Measurements from ENCODE around the gene ZBTB37. TPM values are rescaled to one million over a fixed set of nuclear protein-coding genes. Genes with fewer than 3 reads are reported as not detected.

Gene ZBTB37
- total RNA-seq, 6 experiments from 2014 or later = 2.8 to 6.1 (median 4.7) TPM

- H3K27me3 ChIP-seq = no peaks in the 10 kb centered on the region
- no peak overlapping the region for H3K4me3 ChIP-seq
- intact Hi-C loops (cut with DNase I) = no loop called here
- ATAC-seq (no peak), DNase-seq (no peak)
- peaks cover 0 to 77% (median 47%) of the 10 kb centered on the region in 4 donors for H3K36me3 ChIP-seq
- H3K4me1 ChIP-seq = no peaks in the 10 kb centered on the region
- 74% methylated on average over 6 of the region's 6 CpGs for WGBS (ENCODE audit: insufficient coverage, low coverage, low lambda C conversion rate, missing lambda C conversion rate)
- TF ChIP-seq CTCF (IDR thresholded peaks at IDR 0.05) (no peak), POLR2A (IDR thresholded peaks at IDR 0.05) (no peak)
- H3K9me3 ChIP-seq = no peaks in the 10 kb centered on the region
- H3K27ac ChIP-seq = no peak overlapping the region
Measured at GRCh38 chr1:173903827-173904531, 35.8 kb downstream of the ZBTB37 start.

GRCh38 chr1:173913111-173913510 lies 44.9 kb downstream of the ZBTB37 start:
- H3K36me3 ChIP-seq = peaks cover 0 to 64% (median 25%) of the 10 kb centered on the region in 4 donors
- WGBS (ENCODE audit: insufficient coverage, low coverage, low lambda C conversion rate, missing lambda C conversion rate) = 64% methylated on average over 3 of the region's 3 CpGs
- no peak for ATAC-seq
- no peaks in the 10 kb centered on the region for H3K9me3 ChIP-seq
- peak overlapping the region in 2 of 3 donors; percentile 84 to 88 for H3K4me3 ChIP-seq
- intact Hi-C loops (cut with DNase I) = no loop called here
- H3K4me1 ChIP-seq = peaks cover 0 to 34% (median 9%) of the 10 kb centered on the region in 4 donors
- H3K27me3 ChIP-seq = no peaks in the 10 kb centered on the region
- TF ChIP-seq CTCF (IDR thresholded peaks at IDR 0.05) (no peak), POLR2A (IDR thresholded peaks at IDR 0.05) (no peak)
- no peak for DNase-seq
- no peak overlapping the region for H3K27ac ChIP-seq

- TF ChIP-seq CTCF (IDR thresholded peaks at IDR 0.05) (peak; percentile 60 to 64 (median 62)), POLR2A (IDR thresholded peaks at IDR 0.05) (no peak)
- Histone ChIP-seq H3K4me1 (peaks cover 0 to 47% (median 11%) of the 10 kb centered on the region in 4 donors), H3K27me3 (no peaks in the 10 kb centered on the region), H3K27ac (peak overlapping the region in 2 of 3 donors; percentile 30 to 89), H3K4me3 (peak overlapping the region; percentile 63 to 88 (median 84)), H3K9me3 (no peaks in the 10 kb centered on the region), H3K36me3 (peaks cover 0 to 51% (median 20%) of the 10 kb centered on the region in 4 donors)
- intact Hi-C loops (cut with DNase I) = no loop called here
- peak; percentile 63 to 76 (median 66) for ATAC-seq
- peak; percentile 66 to 84 (median 82) for DNase-seq
- 17% methylated on average over 6 of the region's 13 CpGs for WGBS (ENCODE audit: insufficient coverage, low coverage, low lambda C conversion rate, missing lambda C conversion rate)
Measured at GRCh38 chr1:173914366-173914871, 46.2 kb downstream of the ZBTB37 start.

- no peak for TF ChIP-seq CTCF (IDR thresholded peaks at IDR 0.05)
- TF ChIP-seq POLR2A (IDR thresholded peaks at IDR 0.05) = no peak
- Histone ChIP-seq H3K4me3 (peak overlapping the region; percentile 63 to 88 (median 84)), H3K36me3 (peaks cover 0 to 39% (median 13%) of the 10 kb centered on the region in 4 donors), H3K9me3 (no peaks in the 10 kb centered on the region), H3K27ac (peak overlapping the region; percentile 1 to 94 (median 89)), H3K4me1 (peaks cover 0 to 49% (median 11%) of the 10 kb centered on the region in 4 donors), H3K27me3 (no peaks in the 10 kb centered on the region)
- intact Hi-C loops (cut with DNase I) = no loop called here
- ATAC-seq = peak in 1 of 4 donors; percentile 7
- WGBS (ENCODE audit: insufficient coverage, low coverage, low lambda C conversion rate, missing lambda C conversion rate) = 34% methylated on average over 2 of the region's 2 CpGs
- DNase-seq = no peak
Measured at GRCh38 chr1:173915596-173915995, 47.4 kb downstream of the ZBTB37 start.

Data from right lobe of liver (tissue), 6 donors.